Measurements from ENCODE around the gene WDR1.

DNA sequence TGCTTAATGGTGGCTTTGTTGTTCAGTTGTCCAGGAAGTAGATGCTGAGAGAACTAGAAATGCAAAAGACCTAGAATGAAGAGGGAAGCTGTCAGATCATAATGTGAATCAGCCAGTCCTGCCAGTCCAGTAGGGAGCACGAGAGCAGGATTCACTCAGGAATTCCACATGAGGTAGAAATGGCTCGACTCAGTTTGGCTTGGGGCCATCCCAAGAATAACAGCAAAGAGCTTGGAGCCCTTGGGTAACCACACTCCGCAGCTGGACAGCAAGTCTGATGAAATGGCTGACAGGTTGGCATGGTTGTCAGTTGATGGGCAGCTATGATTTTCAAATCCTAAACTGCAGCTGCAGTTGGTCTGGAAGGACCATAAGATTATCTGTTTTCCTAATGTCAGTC lies 44.5 kb upstream of the WDR1 start:
- TF ChIP-seq FOS (IDR thresholded peaks at IDR 0.05; ENCODE audit: borderline replicate concordance, insufficient read depth, low read length) = no peak
- TF ChIP-seq, protein P1, sequence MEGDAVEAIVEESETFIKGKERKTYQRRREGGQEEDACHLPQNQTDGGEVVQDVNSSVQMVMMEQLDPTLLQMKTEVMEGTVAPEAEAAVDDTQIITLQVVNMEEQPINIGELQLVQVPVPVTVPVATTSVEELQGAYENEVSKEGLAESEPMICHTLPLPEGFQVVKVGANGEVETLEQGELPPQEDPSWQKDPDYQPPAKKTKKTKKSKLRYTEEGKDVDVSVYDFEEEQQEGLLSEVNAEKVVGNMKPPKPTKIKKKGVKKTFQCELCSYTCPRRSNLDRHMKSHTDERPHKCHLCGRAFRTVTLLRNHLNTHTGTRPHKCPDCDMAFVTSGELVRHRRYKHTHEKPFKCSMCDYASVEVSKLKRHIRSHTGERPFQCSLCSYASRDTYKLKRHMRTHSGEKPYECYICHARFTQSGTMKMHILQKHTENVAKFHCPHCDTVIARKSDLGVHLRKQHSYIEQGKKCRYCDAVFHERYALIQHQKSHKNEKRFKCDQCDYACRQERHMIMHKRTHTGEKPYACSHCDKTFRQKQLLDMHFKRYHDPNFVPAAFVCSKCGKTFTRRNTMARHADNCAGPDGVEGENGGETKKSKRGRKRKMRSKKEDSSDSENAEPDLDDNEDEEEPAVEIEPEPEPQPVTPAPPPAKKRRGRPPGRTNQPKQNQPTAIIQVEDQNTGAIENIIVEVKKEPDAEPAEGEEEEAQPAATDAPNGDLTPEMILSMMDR (IDR thresholded peaks at IDR 0.05; ENCODE audit: extremely low read depth in 1 of 2, insufficient read depth in 1 of 2, low read depth in 1 of 2, low read length in 2 of 2) = no peak
- no peak for TF ChIP-seq EZH2 (IDR thresholded peaks at IDR 0.05; ENCODE audit: borderline replicate concordance, low read depth, low read length, severe bottlenecking)
- TF ChIP-seq POLR2A (IDR thresholded peaks at IDR 0.05; ENCODE audit: low read depth, low read length) = no peak
